HG03342 (cell line): ENCODE results near the gene CAPN15.

ENCODE experiments used
- ATAC-seq: cut with Tn5 transposase; IDR thresholded peaks from one replicate; pipeline ENCODE4 v1.9.1; 2021; ENCODE audit warnings: mild to moderate bottlenecking, moderate library complexity; ENCODE audit not compliant: unreplicated experiment

Gene CAPN15

GRCh38 chr16:559411-560203 is 32.1 kb downstream of the CAPN15 start:
- ATAC-seq, result no peak

GRCh38 chr16:560204-560700 is 32.7 kb downstream of the CAPN15 start, which contains the start of gene PRR35:
Gene PRR35 (plus strand): TSS chr16:560394. CDS start chr16:563295, 2,901 bp downstream.
- no peak for ATAC-seq

DNA sequence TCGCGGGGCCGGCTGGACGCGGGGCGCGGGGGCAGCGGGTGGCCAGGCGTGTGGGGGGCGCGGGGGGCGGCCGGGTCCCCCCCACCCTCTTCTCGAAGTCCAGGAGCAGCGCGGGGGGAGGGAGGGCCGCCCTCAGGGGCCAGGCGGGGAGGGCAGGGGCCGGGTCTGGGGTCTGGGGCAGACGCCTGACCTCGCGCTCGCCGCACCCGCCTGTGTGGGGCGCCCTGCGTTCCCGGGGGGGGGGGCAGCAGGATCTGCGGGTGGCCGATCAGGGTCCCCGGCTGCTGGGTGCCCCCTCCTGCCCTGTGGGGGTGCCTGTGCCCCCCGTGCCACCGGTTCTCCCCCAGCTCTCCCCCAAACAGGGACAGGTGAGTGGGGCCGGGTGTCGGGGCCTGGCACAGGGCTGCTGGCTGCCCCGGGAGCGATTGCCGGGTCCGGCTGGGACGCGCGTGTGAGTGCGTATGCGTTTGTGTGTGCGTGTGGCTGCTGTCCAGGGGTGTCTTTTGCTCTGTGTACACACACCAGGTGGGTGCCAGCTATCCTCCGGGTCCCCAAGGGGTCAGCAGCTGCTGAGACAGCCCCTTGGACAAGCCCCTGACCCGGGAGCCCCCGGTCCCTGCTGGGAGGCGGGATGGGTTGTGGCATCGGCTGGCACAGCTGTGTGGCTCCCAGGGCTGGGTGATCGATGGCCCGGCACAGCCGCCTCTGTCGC is 33.3 kb downstream of the CAPN15 start:
- no peak for ATAC-seq

- ATAC-seq, result no peak
Observed at GRCh38 chr16:561413-561794, 33.9 kb downstream of the CAPN15 start.

DNA sequence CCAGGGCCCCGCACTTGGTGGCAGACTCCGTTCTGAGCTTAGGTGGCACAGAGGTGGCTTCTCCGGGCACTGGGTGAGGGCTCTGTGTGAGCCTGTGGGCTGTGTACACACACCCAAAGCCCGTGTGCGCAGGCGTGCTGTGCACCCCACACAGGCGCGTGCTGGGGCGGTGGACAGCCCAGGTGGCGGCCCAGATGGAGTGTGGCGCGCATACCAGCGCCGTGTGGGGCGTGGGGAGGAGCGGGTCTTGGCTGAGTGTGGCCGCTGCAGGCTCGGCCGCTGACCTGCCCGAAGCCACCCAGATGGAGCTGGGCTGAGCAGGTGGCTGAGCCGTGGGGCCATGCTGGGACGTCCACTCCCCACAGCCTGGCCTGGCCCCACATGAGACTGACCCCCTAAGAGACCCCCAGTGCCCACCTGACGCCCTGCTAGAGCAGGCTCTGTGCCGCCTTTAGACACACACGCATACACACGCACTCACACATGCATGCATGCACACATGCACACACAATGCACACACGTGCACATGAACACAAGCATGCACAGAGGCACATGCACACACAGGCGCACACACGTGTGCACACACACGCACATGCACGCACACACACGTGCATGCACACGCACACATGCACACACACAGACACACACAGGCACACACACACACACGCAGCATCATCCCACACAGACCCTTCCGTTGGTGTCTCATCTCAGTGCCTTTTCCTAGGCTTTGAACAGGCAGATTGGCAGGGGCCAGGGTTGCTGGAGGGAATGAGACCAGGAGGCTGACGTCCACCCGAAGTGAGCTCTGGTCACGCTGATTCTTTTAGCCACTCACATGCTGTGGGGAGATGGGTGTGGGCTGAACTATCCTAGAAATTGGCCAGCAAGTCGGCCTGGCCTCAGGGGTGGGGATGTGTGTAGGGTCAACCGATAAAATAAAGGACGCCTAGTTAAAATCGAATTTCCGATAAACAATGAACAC is 34.7 kb downstream of the CAPN15 start:
- ATAC-seq, result no peak

DNA sequence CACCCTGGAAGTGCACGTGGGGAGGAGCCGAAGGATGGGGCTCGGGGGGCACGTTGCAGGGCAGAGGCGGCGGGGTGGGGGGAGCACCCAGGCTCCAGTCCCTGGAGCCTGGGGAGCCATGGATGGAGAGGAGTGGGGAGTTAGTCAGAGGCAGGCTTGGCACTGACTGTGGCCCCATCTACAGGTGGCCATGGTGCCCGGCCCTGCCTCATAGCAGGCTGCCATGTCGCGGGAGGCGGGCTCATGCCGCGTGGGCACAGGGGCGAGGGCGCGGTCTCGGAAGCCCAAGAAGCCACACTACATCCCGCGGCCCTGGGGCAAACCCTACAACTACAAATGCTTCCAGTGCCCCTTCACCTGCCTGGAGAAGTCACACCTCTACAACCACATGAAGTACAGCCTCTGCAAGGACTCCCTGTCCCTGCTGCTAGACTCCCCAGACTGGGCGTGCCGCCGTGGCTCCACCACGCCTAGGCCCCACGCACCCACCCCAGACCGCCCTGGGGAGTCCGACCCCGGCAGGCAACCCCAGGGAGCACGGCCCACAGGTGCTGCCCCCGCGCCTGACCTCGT is 35.6 kb downstream of the CAPN15 start:
- ATAC-seq, result no peak

- no peak for ATAC-seq
Observed at GRCh38 chr16:564690-565418, 37.3 kb downstream of the CAPN15 start.

GRCh38 chr16:565419-566330 is 38.2 kb downstream of the CAPN15 start:
- no peak for ATAC-seq

- ATAC-seq, result no peak
Observed at GRCh38 chr16:566475-567372, 39.2 kb downstream of the CAPN15 start, which contains the start of gene NHLRC4. Gene NHLRC4 (plus strand): TSS chr16:567005. CDS start chr16:568048, 1,043 bp downstream.

GRCh38 chr16:567373-568256 is 40.1 kb downstream of the CAPN15 start:
- no peak for ATAC-seq

DNA sequence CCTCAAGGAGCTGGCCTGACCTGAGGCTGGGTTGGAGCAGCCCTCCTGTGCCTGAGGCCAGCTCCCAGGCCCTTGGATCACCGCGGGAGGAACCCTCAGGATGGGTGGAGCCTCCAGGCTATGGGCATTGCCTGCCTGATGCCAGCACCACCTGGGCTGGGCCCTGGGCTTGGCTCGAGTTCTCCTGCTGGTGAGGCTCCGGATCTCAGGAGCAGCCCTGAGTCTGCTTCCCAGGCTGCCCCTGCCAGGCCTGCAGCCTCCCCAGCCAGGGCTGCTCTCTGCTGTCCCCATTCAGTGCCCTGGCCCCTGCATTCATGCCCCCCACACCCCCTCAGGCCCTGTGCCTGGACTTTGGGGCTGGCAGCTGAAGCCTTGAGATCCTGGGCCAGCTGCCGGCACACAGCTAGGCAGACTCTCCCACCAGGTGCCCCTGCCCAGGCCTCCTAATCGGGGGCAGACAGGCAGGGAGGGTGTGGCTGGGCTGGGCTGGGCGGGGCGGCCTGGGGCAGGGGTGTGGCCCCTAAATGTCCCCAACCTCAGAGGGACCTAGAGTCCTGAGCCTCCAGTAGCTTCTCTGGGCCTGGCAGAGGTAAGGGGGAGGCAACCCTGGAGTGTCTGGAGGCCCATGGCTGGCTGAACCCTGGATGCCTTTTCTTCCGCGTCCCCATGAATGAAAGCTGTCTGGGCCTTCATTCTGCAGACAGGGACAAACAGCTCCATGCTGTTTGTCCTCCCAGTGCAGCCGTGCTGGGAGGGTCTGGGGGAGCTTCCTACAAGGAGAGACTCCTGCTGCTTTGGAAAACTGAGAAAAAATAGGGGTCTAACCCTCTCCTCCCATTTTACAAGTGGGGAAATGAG is 41.1 kb downstream of the CAPN15 start:
- ATAC-seq, result no peak

DNA sequence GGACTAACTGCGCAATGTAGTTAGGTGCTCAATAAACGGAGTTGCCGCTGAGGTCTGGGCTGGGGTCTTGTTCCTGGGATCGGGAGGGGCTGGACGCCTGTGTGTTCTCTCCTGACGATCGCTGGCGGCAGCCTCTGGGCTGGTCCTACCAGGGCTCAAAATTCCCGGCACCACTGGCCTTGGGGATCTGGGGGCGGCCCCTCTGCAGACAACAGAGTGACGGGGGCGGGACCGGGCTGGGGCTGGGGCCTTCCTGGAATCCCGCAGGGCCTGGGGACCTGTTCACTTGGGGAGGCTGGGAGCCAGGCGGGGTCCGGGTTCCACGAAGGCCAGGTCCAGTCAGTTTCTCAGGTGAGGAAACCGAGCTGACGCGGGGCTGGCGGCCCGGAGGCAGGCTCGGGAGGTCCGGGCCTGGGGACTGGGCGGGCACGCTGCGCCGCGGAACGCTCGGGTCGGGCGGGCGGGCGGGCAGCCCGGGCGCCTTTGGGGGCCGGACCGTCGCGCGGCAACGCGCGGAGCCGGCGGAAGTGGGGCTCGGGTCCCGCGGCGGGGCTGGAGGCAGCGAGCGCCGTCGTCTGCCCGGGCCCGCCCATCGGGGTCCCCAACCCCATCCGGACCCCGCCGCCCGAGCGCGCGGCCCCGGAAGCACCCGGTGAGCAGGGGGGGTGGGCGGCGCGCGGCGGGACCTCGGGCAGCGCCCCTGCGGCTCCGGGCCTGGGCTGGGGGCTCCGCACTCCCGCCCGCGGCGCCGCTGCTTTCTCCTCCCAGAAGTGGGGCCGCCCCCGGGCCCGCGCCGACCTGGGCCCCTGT is 42.1 kb downstream of the CAPN15 start, which contains the start of gene PIGQ:
TSS of gene PIGQ (plus strand) at position 524 of the 810 bp plus-strand sequence. CDS start 4,107 bp downstream, outside the sequence.
- peak; percentile 55 for ATAC-seq

DNA sequence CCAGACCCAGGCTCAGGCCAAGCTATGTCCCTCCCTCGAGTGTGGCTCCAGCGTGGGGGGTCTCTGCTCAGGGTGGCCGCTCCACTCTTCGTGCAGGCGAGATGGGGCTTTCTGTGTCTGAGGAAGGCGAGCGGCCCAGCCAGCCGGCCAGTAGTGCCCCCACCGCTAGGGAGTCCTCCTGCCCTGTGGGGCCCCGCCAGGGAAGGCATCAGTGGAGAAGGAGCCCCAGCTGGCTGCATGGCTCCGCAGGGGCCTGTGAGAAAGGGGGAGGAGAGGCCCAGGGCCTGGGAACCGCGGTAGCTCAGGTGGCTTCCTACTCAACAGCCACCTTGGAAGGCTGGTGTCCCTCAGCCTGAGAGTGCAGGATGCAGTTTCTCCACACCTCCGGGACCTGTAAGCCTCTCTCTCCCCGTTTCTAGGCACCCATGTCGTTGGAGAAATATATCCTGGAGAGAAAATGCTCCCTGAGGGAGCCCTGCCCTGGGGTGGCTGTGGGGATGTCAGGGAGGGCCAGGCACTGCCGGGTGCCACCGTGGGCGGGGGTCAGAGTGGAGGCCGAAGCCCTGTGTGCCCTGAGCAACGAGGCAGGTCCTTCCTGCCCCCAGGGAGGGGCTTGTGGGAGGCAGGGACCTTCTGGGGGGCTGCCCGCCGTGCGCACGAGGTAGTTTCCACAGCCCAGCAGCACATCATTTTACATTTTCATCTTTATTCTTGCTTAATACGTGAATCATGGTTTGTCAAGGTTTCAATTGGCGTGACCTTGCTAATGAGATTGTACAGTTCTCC is 45.5 kb downstream of the CAPN15 start:
- ATAC-seq, result no peak
